GM21576 (cell line): ENCODE results near the gene CNKSR3.
"Not testable (repeated sequence)": the region's sequence is repeated elsewhere in the genome, so short reads cannot be mapped to it uniquely, and the experiment has no call there.

Source experiments
- ATAC-seq: cut with Tn5 transposase; IDR thresholded peaks from one replicate; pipeline ENCODE4 v1.9.1; 2021; ENCODE audit warnings: mild to moderate bottlenecking, moderate library complexity; ENCODE audit not compliant: unreplicated experiment

The CNKSR3 gene

DNA sequence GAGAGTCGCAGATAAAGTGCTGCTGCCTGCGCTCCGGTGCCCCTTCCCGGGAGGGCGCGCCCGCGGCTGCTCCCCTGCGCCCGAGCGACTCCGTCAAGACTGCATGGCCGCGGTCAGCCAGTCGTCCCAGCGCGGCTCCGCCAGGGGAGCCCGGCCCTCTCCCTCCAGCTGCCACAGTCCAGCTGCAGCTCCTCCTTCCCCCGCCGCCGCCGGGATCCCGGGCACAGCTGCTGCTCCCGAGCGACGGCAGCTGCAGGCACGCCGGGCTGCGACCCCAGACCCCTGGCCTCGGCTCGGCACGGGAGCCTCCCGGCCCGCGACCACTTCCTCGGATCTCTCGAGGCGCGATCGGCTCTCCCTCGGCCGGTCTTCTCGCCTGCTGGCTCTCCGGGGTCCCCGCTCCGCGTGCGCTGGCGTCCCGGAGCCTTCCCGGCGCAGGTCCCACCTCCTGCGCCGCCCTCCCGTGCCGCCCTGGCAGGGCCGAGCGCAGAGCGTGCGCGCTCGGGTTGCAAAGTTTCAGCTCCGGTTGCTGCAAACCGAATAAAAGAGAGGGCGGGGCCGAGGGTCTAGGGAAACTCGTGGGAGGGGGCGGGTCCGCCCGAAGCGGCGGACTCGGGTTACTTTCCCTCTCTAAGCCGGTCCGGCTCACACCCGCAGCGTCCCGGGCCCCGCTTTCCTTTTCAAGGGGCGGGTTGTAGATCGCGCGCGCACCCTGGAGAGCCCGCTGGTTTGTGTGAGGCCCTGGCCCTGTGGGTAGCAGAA, at the start of gene CNKSR3:
TSS of gene CNKSR3 (minus strand) at position 542 of the 762 bp plus-strand sequence. CDS start 571 bp downstream, outside the sequence.
- peak; percentile 59 for ATAC-seq

DNA sequence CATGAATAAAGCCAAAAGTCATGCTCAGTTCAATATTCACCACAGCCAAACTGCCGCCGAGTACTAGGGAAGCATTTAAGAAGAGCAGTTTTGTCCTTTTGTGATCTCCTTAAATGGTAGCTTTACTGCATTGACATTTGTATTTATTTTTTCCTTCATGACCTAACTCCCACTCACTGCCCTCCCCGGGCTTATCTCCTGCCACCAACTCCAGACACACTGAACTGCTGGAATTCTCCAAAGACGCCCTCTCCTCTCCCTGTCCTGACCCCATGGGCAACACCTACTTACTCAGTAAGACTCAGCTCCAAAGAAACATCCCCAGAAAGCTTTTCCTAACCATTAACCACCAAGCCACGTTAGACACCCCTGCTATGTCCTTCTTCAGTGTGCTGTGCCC, 48.5 kb upstream of the CNKSR3 start:
- no peak for ATAC-seq

DNA sequence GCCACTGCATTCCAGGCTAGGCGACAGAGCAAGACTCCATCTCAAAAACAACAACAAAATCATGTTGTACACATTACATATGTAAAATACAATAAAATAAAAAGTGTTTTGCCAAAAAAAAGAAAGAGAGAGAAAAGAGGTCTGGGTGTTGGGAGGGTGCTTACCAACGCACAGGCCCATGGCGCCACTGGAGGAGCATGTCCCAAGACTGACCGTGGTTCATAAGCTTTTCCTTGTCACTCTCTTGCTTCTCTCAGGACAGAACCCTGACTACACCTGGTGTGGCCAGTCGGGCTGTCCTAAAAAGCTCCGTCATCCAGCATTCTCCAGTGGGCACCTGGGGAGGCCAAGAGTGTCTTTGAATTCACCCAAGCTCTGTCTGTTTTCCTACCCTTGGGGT, 48.0 kb upstream of the CNKSR3 start:
- ATAC-seq, result no peak

DNA sequence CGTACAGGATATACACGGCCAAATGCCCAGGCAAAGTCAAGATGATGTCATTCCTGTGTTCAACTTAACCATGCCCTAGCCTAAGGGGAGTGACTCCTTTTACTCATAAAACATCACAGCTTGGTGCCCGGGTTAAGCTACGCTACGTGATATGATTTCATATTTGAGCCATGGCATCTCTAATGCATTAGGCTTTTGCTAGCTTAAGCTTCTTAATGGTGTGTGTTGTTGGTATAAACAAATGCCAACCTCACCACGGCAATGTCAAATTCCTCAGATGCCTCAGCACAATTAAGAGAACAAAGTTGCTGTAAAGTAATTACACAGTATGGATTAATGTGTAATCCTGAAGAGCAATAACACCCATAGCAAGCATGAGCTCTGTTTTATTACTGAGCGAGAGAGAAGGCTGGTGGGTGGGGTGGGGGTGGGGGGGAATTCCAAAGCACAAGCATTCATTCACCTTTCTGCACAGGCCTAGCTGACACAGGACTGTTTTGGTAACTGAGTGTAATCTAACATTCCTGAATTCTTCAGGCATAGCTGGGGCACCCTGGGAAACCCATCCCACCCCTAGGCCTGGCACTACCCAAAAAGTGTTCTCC, 44.7 kb upstream of the CNKSR3 start:
- ATAC-seq, result no peak

GRCh38 chr6:154554491-154554890, 44.0 kb upstream of the CNKSR3 start:
- no peak for ATAC-seq

DNA sequence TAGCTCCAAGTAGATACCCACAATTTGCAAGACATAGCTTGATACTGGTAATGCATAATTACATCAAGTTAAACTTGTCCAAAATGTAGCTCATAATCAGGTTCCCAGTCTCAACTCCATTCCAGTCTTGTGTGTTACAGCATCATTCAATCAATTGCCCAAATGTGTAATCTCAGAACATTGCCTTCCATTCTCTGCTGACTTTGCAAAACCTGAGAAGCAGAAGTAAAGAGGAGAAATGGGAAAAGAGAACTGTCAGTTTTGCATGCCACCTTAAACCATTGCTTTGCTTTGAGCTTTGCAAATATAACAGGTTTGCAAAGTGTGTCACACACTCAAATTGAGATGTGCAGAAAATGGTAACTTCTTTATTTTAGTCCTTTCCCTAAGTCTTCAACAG, 40.3 kb upstream of the CNKSR3 start:
- no peak for ATAC-seq

DNA sequence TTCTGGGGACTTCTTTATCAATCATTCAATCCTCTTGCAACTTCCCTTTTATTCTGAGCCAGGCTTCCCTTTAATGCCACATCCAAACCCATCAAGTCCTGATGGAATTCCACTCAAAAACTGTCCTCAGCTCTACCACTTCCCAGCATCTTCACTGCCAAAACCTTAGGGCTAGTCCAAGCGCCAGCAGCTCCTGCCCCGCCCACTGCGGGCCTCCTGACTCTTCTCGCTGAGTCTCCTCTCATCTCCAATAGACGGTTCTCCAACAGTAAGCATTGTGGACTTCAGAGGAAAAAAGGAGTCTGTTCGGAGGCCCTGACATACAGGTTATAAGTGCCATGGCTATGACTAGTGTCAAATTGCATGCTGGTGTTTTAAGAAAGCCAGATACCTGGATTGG, 38.7 kb upstream of the CNKSR3 start:
- no peak for ATAC-seq

- ATAC-seq, result no peak
Observed at GRCh38 chr6:154548130-154548830, 37.8 kb upstream of the CNKSR3 start.

DNA sequence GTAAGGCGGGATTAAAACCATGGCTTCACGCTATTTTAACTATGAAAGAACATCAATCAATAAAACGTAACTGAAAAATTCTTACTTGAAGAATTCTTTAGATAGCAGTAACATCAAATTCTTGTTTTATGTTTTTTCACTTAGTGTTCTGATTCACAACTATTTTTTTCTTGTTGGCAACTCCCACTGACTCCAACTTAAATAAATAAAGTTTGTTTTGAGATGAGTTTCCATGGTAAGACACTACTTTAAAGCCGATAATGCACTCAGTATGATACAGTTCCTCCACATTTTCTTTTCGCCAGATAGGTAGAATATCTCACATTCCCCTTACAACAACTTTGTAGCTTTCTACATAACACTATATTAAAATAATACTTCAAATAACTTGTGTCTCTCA, 33.1 kb upstream of the CNKSR3 start:
- no peak for ATAC-seq

- no peak for ATAC-seq
Observed at GRCh38 chr6:154542747-154543146, 32.3 kb upstream of the CNKSR3 start.

DNA sequence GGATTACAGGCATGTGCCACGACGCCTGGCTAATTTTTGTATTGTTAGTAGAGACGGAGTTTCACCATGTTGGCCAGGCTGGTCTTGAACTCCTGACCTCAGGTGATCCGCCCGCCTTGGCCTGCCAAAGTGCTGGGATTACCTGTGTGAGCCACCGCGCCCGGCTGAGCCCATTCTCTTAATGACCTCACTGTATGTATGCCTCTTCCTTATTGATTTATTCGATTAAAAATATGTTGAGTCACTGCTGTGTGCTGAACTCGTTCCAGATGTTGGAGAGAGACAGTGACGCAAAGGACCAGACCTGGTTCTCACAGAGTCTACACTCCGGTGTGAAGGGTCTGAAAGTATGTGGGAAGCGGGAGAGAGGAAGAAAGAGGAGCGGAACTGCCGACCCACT, 31.4 kb upstream of the CNKSR3 start:
- not testable (repeated sequence) for ATAC-seq

GRCh38 chr6:154539593-154540269, 29.2 kb upstream of the CNKSR3 start:
- no peak for ATAC-seq

GRCh38 chr6:154538640-154539191, 28.2 kb upstream of the CNKSR3 start:
- no peak for ATAC-seq

DNA sequence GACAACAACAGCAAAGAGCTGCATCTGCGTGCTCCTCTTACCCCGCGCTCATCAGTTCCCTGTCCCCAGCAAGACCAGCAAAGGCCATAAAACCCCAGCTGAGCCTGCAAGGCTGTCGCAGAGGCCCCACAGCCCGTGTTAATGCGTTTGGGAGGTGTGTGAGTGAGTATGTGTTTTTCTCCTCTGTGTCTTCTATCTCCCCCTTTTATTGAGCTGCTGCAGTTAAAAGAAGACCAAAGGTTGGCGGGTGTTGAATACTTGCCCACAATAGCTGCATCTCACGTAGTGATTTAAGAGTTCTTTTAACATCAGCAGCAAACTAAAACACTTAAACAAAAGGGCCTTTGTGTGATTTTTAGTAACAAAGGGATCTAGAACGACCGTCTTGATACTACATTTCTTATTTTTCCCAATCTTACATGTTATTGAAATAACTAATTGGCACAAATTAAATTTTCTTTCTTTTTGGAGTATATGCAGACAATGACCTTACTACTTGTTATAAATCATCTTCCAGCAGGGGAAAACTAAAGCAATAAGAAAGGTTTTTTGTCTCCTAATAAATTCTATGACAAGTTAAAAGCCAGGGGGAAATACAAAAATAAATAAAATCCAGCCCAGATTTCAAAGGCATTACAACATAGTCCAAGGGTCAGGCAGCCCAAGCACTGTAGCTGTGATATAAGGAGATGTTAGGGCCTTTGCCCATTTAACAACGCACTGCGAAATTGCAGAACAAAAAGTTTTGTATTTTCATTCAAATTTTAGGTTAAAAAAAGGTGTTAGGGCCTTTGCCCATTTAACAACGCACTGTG, 27.2 kb upstream of the CNKSR3 start:
- ATAC-seq, result no peak

DNA sequence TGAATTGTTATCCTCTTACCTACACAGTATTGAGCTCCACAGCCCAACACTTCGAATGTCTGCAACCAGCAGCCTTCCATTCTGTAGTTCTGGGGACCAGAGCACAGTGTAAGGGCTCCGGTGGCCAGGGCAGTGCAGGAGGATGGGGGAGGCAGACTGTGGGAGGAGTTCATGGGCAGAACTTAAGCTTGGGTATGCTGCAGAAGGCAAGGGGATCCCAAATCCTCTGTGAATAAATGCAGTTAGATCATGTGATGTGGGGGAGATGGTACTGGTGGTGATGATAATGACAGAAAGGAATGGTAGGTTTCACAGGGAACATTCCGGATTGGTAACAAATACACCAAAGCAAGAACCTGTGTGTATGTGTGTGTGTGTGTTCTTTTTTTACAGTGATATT, 26.5 kb upstream of the CNKSR3 start:
- ATAC-seq, result no peak

GRCh38 chr6:154536255-154536654, 25.8 kb upstream of the CNKSR3 start:
- no peak for ATAC-seq

GRCh38 chr6:154535851-154536250, 25.4 kb upstream of the CNKSR3 start:
- ATAC-seq, result no peak

DNA sequence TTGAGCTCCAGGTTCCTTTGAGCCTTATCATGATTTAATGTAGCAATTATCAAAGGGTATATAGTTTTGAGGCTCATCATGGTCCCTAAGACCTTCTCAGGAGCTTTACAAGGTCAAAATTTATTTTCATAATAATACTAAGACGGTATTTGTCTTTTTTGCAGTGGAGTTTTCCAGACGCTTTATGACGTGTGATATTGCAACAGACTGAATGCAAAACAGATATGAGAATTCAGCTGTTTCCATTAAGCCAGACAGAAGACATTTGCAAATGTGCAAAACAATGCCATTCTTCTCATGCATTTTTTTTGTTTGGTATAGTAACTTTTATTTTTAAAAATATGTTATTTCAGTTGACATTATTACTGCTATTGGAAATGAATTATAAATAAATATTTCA, 24.7 kb upstream of the CNKSR3 start:
- ATAC-seq, result no peak

GRCh38 chr6:154534531-154534930, 24.0 kb upstream of the CNKSR3 start:
- no peak for ATAC-seq

GRCh38 chr6:154532426-154532825, 21.9 kb upstream of the CNKSR3 start:
- ATAC-seq, result no peak
